NOMO-1 (cell line): Measurements from ENCODE around the gene SYT14.
"Not testable (repeated sequence)": the region's sequence is repeated elsewhere in the genome, so short reads cannot be mapped to it uniquely, and the experiment has no call there.

Source experiments
- DNase-seq, 2 experiments: peaks; one replicate each; lab custom pipeline; 2025; ENCODE audit not compliant: unreplicated experiment in 2 of 2; lab: John Stamatoyannopoulos, UW

Gene SYT14

DNA sequence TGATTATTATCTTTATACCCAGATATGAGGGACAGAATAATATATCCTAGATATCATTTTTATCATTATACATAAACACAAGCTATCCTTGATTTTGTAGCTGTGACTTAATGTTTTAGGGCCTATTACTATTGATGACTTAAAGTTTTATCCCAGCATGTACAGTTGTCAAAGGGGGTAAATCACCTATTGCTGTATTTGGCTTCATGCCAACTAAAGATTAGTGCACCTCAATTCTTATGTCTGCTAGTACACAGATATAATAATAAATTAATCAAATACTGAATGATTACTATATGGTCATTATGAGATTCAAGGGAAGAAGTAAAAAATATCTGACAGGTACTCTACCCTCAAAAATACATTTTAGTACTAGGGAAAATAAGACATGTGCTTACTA, 84.0 kb downstream of the SYT14 start:
- DNase-seq: no peak

DNA sequence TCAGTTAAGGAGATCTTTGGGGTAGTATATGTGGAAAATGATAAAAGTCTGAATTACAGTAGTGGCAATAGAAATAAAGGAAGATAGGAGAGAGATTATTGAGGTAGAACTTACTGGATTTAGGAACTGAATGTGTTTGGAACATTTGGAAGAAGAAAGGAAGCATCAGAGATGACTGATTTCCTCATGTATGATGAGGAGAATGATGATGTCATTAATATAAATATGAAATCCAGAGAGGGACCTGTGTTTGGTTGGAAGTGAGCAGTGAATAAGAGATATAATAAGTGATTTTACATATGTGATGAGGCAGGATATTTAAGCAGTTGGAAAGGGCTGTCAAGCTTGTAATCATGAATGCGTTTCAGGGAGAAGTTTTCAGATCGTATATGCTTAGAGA, 86.3 kb downstream of the SYT14 start:
- DNase-seq: no peak

GRCh38 chr1:210024996-210025395, 87.0 kb downstream of the SYT14 start:
- no peak for DNase-seq

- no peak for DNase-seq
These were observed 87.9 kb downstream of the SYT14 start for GRCh38 chr1:210025870-210026269.

GRCh38 chr1:210027994-210028393, 90.0 kb downstream of the SYT14 start:
- no peak for DNase-seq

DNA sequence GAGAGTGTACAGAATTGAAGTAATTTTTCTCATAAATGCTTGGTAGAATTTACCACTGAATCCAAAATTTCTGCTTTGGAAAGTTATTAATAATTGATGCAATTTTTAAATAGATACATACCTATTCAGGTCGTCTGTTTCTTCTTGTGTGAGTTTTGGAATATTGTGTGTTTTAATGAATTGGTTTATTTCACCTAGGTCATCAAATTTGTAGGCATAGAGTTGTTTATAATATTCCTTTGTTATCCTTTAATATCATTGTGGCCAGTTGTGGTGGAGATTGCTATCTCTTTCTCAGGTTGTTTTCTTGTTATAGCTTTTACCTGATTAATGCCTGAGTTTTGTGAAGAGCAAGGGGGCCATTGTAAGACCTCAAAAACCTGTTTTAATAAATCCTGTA, 93.5 kb downstream of the SYT14 start:
- no peak for DNase-seq

DNA sequence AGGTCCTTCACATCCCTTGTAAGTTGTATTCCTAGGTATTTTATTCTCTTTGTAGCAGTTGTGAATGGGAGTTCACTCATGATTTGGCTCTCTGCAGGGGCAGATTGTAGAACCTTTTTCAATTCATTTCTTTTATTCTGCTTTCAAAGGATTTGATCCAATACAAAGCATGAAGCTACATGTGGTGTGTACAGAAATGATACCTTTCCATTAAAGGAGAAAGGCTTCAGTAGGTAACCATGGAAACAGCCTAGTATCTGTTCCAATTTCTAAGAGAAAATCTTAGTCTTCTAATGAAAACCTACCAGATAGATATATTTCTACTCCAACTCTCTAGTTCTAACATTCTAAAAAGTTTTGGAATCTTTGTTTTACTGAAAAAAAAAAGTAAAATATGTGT, 105.0 kb downstream of the SYT14 start:
- DNase-seq: no peak

- DNase-seq: no peak
These were observed 111.6 kb downstream of the SYT14 start for GRCh38 chr1:210049616-210050015.

- not testable (repeated sequence) for DNase-seq
These were observed 112.5 kb downstream of the SYT14 start for GRCh38 chr1:210050491-210050890.

- no peak for DNase-seq
These were observed 115.1 kb downstream of the SYT14 start for GRCh38 chr1:210053126-210053525.

- DNase-seq: no peak
These were observed 119.6 kb downstream of the SYT14 start for GRCh38 chr1:210057593-210057992.

DNA sequence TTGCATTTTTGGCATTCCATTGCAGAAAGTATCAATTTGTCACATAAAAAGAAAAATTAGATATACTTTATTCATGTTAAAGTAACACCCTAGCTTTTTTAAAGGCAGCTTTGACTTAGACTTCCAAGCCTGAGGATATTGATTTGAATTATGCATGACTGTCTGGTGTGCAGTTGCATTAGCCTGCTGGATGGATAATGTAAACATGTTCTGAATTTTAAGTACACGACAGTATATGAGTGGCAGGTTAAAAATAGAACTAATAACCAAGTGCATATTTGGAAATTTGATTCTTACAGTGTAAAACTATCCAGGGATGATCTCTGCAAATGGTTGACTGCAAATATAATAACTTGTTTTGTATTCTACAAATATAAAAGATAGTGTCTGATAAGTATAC, 124.0 kb downstream of the SYT14 start:
- no peak for DNase-seq

DNA sequence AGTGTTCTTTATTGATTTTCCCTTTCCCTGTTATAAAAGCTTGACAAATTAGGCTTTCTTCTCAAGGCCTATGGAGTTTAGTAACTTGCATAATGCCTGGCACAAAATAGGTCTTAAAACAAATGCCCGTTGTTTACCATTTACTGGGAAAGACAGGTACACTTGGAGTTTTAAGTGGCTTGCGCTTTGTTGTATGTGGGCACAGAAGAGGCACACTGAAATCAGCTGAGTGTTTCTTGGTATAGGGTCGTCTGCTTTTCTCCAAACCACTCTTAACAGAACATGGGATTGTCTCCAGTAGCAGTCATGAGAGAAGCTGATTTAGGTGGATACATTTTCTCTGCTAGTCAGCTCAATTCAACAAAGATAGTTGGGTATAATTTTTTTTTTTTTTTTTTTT, 132.5 kb downstream of the SYT14 start:
- DNase-seq: no peak

DNA sequence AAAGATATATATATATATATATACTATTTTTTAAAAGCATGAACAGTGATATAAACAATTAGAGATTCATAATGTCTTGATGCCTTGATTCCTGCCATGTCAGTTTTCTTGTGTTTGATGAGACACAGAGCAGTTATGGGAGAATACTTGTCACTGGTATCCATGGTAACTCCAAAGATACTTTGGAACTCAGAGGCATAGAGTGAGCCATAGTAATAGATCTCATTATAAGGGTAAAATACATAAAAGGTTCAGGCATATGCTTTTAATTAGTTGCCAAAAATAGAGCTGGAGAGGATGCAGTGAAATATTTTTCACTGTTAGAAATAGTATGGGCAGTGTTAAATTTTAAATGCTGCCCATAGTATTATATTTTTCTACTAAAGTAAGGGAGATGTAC, 134.1 kb downstream of the SYT14 start:
- DNase-seq: no peak

GRCh38 chr1:210072896-210073504, 135.0 kb downstream of the SYT14 start:
- no peak for DNase-seq

DNA sequence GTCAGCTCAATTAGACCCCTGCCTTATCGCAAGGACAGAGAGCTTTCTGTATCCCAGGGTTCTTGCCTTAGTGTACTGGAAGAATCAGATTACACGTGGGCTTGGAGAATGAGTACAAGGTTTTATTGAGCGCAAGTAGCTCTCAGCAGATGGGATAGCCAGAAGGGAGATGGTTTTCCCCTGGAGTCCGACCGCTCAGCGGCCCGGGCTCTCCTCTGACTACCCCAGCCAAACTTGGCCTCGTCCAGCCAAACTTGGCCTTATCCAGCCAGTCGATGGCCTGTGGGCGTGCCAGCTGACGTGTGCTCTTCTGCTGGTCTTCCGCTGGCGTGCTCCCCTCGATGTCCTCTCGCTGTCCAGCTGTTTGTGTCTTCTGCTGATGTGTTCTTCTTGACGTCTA, 136.9 kb downstream of the SYT14 start:
- no peak for DNase-seq

DNA sequence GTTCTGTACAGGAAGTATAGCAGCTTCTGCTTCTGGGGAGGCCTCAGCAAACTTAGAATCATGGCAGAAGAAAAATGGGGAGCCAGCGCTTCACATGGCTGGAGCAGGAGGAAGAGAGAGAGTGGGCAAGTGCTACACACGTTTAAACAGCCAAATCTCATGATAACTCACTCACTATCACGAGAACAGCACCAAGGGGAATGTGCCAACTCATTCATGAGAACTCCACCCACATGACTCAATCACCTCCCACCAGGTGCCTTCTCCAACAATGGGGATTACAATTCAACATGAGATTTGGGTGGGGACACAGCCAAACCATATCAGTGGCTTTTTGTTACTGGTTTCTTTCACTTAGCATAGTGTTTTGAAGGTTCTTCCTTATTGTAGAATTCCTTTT, 138.6 kb downstream of the SYT14 start:
- DNase-seq: no peak

GRCh38 chr1:210081494-210081893, 143.5 kb downstream of the SYT14 start:
- no peak for DNase-seq

DNA sequence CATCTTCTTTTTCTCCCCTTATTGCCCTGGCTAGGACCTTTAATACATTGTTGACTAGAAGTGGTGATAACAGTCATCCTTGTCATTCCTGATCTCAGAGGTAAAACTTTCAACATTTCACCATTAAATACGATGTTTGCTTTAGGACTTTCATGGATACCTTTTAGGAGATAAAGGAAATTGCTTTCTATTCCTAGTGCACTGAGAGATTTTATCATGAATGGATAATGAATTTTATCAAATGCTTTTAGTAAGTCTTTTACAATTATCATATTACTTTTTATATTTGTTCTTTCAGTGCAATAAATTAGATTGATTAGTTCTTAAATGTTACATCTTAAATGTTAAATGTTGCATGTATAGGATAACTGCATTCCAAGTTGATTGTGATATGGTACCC, 147.3 kb downstream of the SYT14 start:
- no peak for DNase-seq

DNA sequence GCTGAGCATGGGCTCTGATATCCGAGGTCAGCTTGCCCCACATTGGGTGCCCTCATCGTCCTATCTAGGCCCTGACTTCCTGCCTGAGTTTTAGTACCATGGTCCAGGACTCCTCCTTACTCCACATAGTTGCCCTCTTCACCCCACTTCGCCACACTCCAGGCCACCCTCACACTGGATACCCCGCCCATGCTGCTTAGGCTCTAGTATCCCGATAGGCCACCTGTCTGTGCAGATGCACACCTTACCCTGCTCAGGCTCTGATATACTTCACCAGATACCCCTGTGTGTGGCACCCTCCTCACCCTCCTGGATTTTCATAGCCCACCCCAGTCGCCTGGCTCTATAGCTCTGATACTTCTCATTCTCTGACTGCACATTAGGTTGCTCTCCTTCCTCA, 149.0 kb downstream of the SYT14 start:
- DNase-seq: no peak

GRCh38 chr1:210089855-210090254, 151.8 kb downstream of the SYT14 start:
- no peak for DNase-seq

DNA sequence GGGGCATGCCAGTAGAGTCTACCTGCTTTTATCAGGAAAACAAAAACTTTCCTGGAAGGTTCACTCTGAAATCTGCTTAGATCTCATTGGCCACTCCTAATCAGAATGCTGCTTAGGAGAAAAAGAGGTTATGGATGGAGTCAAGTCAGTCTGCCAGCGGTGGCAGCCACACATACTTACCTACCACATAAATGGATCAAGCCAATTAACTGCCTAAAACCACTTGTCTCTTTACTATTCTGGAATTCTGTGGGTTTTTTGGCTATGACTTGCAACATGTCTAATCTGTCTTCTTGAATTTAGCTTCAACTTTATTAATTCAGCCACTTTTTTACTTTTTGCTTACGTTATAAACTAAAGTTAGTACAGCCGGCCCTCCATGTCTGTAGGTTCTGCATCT, 154.3 kb downstream of the SYT14 start:
- DNase-seq: no peak

DNA sequence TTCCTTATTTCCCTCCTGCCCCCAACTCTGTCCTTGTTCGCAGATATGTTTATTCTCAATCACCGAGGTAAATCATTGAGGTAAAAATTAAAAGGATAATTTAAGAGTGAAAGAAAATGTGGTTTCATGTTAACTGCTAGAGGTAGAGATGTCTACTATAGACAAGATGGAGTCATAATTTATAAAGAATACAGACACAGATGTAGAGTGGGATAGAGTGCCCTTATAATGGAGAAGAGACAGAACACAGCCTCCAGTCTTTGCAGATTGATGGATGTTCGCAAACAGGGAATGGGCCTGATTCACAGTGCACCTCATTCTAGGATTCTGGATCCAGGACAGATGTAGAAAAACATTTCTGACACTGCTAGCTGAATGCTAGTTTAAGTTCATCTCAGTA, 155.4 kb downstream of the SYT14 start:
- DNase-seq: no peak
